Ovary (tissue), 3 donors: ENCODE data around the gene CXCL3.

Experiments
- EP300 ChIP-seq: sonication (generic); formaldehyde crosslinking; IDR thresholded peaks from one replicate; pipeline ENCODE4 v1.6.1; 2017; ENCODE audit warnings: antibody characterized with exemption
- POLR2A ChIP-seq: fragments of 450-650 bp; IDR thresholded peaks from one replicate; pipeline ENCODE4 v1.6.1; 2017; ENCODE audit warnings: antibody characterized with exemption, mild to moderate bottlenecking, moderate library complexity
- TF ChIP-seq, protein P1 (sequence below), 3 donors: fragments of 450-650 bp in 2 of 3; fragments of 200-600 bp in 1 of 3; IDR thresholded peaks; one replicate each; pipeline versions ENCODE4 v1.5.1 to v1.8.0; 2016 to 2022; ENCODE audit warnings: antibody characterized with exemption in 3 of 3, mild to moderate bottlenecking in 1 of 3
- donor health status: DM: no; HTN: no; CAD: no.

DNA sequence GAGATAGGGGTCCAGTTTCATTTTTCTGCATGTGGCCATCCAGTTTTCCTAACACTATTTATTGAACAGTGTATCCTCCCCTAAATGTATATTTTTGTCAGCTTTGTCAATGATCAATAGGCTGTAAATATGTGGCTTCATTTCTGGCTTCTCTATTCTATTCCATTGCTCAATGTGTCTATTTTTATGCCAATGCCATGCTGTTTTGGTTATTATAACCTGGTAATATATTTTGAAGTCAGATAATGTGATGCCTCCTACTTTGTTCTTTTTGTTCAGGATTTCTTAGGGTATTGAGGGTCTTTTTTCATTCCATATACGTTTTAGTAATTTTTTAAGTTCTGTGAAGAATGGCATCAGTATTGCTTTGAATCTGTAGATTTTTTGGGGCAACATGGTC, 8.7 kb upstream of the CXCL3 start:
- TF ChIP-seq, protein P1, sequence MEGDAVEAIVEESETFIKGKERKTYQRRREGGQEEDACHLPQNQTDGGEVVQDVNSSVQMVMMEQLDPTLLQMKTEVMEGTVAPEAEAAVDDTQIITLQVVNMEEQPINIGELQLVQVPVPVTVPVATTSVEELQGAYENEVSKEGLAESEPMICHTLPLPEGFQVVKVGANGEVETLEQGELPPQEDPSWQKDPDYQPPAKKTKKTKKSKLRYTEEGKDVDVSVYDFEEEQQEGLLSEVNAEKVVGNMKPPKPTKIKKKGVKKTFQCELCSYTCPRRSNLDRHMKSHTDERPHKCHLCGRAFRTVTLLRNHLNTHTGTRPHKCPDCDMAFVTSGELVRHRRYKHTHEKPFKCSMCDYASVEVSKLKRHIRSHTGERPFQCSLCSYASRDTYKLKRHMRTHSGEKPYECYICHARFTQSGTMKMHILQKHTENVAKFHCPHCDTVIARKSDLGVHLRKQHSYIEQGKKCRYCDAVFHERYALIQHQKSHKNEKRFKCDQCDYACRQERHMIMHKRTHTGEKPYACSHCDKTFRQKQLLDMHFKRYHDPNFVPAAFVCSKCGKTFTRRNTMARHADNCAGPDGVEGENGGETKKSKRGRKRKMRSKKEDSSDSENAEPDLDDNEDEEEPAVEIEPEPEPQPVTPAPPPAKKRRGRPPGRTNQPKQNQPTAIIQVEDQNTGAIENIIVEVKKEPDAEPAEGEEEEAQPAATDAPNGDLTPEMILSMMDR (IDR thresholded peaks at IDR 0.05), result no peak
- TF ChIP-seq POLR2A (no peak), EP300 (no peak)
